ES-I3 (cell line): ENCODE results near the gene SNRPA1.

Source experiments
- H3K36me3 ChIP-seq: 2 replicates; pipeline ENCODE4 v1.6.1; 2013; ENCODE audit warnings: mild to moderate bottlenecking, low read length, control low read depth, moderate library complexity; ENCODE audit not compliant: insufficient read depth
- H3K4me1 ChIP-seq: 2 replicates; pipeline ENCODE4 v1.6.1; 2013; ENCODE audit warnings: mild to moderate bottlenecking, control low read depth, low read length; ENCODE audit not compliant: insufficient read depth
- H3K9ac ChIP-seq: 2 replicates; pipeline ENCODE4 v1.6.1; 2013; ENCODE audit warnings: low read depth, mild to moderate bottlenecking, low read length, moderate library complexity
- H3K9me3 ChIP-seq: 2 replicates; pipeline ENCODE4 v1.6.1; 2013; ENCODE audit warnings: mild to moderate bottlenecking, low read length, moderate library complexity; ENCODE audit not compliant: control insufficient read depth, insufficient read depth

Gene SNRPA1

GRCh38 chr15:101324524-101325177 is 29.6 kb upstream of the SNRPA1 start:
- H3K36me3 ChIP-seq = no peaks in the 10 kb centered on the region
- H3K9me3 ChIP-seq = no peaks in the 10 kb centered on the region
- H3K9ac ChIP-seq = no peak overlapping the region
- H3K4me1 ChIP-seq = no peaks in the 10 kb centered on the region

- Histone ChIP-seq H3K4me1 (no peaks in the 10 kb centered on the region), H3K36me3 (no peaks in the 10 kb centered on the region), H3K9me3 (no peaks in the 10 kb centered on the region), H3K9ac (no peak overlapping the region)
Measured at GRCh38 chr15:101323793-101324523, 28.9 kb upstream of the SNRPA1 start.

- Histone ChIP-seq H3K36me3 (no peaks in the 10 kb centered on the region), H3K9me3 (no peaks in the 10 kb centered on the region), H3K4me1 (no peaks in the 10 kb centered on the region), H3K9ac (no peak overlapping the region)
Measured at GRCh38 chr15:101322854-101323477, 27.9 kb upstream of the SNRPA1 start.

- no peaks in the 10 kb centered on the region for H3K4me1 ChIP-seq
- H3K9ac ChIP-seq = no peak overlapping the region
- H3K36me3 ChIP-seq = no peaks in the 10 kb centered on the region
- no peaks in the 10 kb centered on the region for H3K9me3 ChIP-seq
Measured at GRCh38 chr15:101322016-101322695, 27.1 kb upstream of the SNRPA1 start.

- no peaks in the 10 kb centered on the region for H3K36me3 ChIP-seq
- H3K4me1 ChIP-seq = no peaks in the 10 kb centered on the region
- H3K9ac ChIP-seq = no peak overlapping the region
- no peaks in the 10 kb centered on the region for H3K9me3 ChIP-seq
Measured at GRCh38 chr15:101320501-101321052, 25.5 kb upstream of the SNRPA1 start.

GRCh38 chr15:101318839-101319238 is 23.8 kb upstream of the SNRPA1 start:
- no peak overlapping the region for H3K9ac ChIP-seq
- no peaks in the 10 kb centered on the region for H3K9me3 ChIP-seq
- no peaks in the 10 kb centered on the region for H3K4me1 ChIP-seq
- no peaks in the 10 kb centered on the region for H3K36me3 ChIP-seq

- H3K9ac ChIP-seq = no peak overlapping the region
- no peaks in the 10 kb centered on the region for H3K4me1 ChIP-seq
- H3K9me3 ChIP-seq = no peaks in the 10 kb centered on the region
- H3K36me3 ChIP-seq = no peaks in the 10 kb centered on the region
Measured at GRCh38 chr15:101318147-101318819, 23.2 kb upstream of the SNRPA1 start.

- no peaks in the 10 kb centered on the region for H3K36me3 ChIP-seq
- H3K9me3 ChIP-seq = no peaks in the 10 kb centered on the region
- H3K4me1 ChIP-seq = no peaks in the 10 kb centered on the region
- H3K9ac ChIP-seq = no peak overlapping the region
Measured at GRCh38 chr15:101317336-101317872, 22.4 kb upstream of the SNRPA1 start.

GRCh38 chr15:101316529-101316928 is 21.5 kb upstream of the SNRPA1 start:
- Histone ChIP-seq H3K36me3 (no peaks in the 10 kb centered on the region), H3K9me3 (no peaks in the 10 kb centered on the region), H3K4me1 (no peaks in the 10 kb centered on the region), H3K9ac (no peak overlapping the region)

GRCh38 chr15:101315736-101316135 is 20.7 kb upstream of the SNRPA1 start:
- Histone ChIP-seq H3K9ac (no peak overlapping the region), H3K4me1 (no peaks in the 10 kb centered on the region), H3K36me3 (no peaks in the 10 kb centered on the region), H3K9me3 (no peaks in the 10 kb centered on the region)

- no peaks in the 10 kb centered on the region for H3K4me1 ChIP-seq
- H3K9me3 ChIP-seq = no peaks in the 10 kb centered on the region
- no peaks in the 10 kb centered on the region for H3K36me3 ChIP-seq
- no peak overlapping the region for H3K9ac ChIP-seq
Measured at GRCh38 chr15:101314336-101315125, 19.5 kb upstream of the SNRPA1 start.

- Histone ChIP-seq H3K9me3 (no peaks in the 10 kb centered on the region), H3K36me3 (no peaks in the 10 kb centered on the region), H3K9ac (no peak overlapping the region), H3K4me1 (no peaks in the 10 kb centered on the region)
Measured at GRCh38 chr15:101313041-101313761, 18.2 kb upstream of the SNRPA1 start.

- Histone ChIP-seq H3K4me1 (no peaks in the 10 kb centered on the region), H3K9ac (no peak overlapping the region)
Measured at GRCh38 chr15:101310508-101310907, 15.5 kb upstream of the SNRPA1 start.

More at GRCh38 chr15:101310508-101310907, 15.5 kb upstream of the SNRPA1 start:
- H3K9me3 ChIP-seq = no peaks in the 10 kb centered on the region
- H3K36me3 ChIP-seq = no peaks in the 10 kb centered on the region
